TTC549 (cell line): Measurements from ENCODE around the gene OGFR.

Experiments used
- FAIRE-seq: peaks from 2 replicates; lab custom pipeline; 2012; peaks lifted over from hg19 to GRCh38; lab: Jason Lieb, UNC

Gene OGFR

GRCh38 chr20:62816031-62816883, 11.6 kb downstream of the OGFR start:
- no peak for FAIRE-seq

GRCh38 chr20:62816884-62817873, 12.5 kb downstream of the OGFR start, which contains the start of gene COL9A3:
TSS of gene COL9A3 (plus strand) at chr20:62817050. CDS start at chr20:62817065, 15 bp downstream.
- no peak for FAIRE-seq

GRCh38 chr20:62817975-62818591, 13.4 kb downstream of the OGFR start:
- no peak for FAIRE-seq

GRCh38 chr20:62818592-62819493, 14.2 kb downstream of the OGFR start:
- FAIRE-seq: no peak

GRCh38 chr20:62819494-62820174, 15.0 kb downstream of the OGFR start:
- no peak for FAIRE-seq

GRCh38 chr20:62820208-62820961, 15.8 kb downstream of the OGFR start:
- FAIRE-seq: no peak

GRCh38 chr20:62820962-62821725, 16.5 kb downstream of the OGFR start:
- FAIRE-seq: no peak

GRCh38 chr20:62821726-62822210, 17.1 kb downstream of the OGFR start:
- FAIRE-seq: no peak

- no peak for FAIRE-seq
These were observed 17.7 kb downstream of the OGFR start for GRCh38 chr20:62822239-62822787.

- FAIRE-seq: no peak
These were observed 18.4 kb downstream of the OGFR start for GRCh38 chr20:62822788-62823651.

GRCh38 chr20:62823688-62824475, 19.2 kb downstream of the OGFR start:
- no peak for FAIRE-seq

- no peak for FAIRE-seq
These were observed 20.1 kb downstream of the OGFR start for GRCh38 chr20:62824476-62825332.

GRCh38 chr20:62825333-62825985, 20.8 kb downstream of the OGFR start:
- no peak for FAIRE-seq

- no peak for FAIRE-seq
These were observed 21.5 kb downstream of the OGFR start for GRCh38 chr20:62825986-62826645.
